ENCODE measurements around the gene SSBP4. TPM values are rescaled to one million over a fixed set of nuclear protein-coding genes. Genes with fewer than 3 reads are reported as not detected.

The SSBP4 gene
- total and polyA plus RNA-seq, 3 donors from 2014 or later: 80.5 to 118 (median 90.3) TPM

- Histone ChIP-seq H3K27ac (no peak overlapping the region), H3K36me3 (ENCODE audit: low read depth, missing control alignments) (no peaks in the 10 kb centered on the region), H3K4me3 (no peak overlapping the region), H3K4me1 (peaks cover 41% of the 10 kb centered on the region), H3K27me3 (no peaks in the 10 kb centered on the region), H3K9me3 (no peaks in the 10 kb centered on the region)
- intact Hi-C loops (cut with DNase I; ENCODE audit: low total_unique reads): no loop called here
- no peak for TF ChIP-seq CTCF (IDR thresholded peaks at IDR 0.05)
- no peak for DNase-seq
- WGBS, 2 donors: 70 to 76% methylated on average over 29 to 48 of the region's 49 CpGs
Observed at GRCh38 chr19:18435178-18435841, 16.1 kb downstream of the SSBP4 start.

GRCh38 chr19:18435842-18436670 is 16.9 kb downstream of the SSBP4 start:
- H3K27ac ChIP-seq: peak overlapping the region in 1 of 2 donors; percentile 88
- DNase-seq: no peak
- H3K36me3 ChIP-seq (ENCODE audit: low read depth, missing control alignments): no peaks in the 10 kb centered on the region
- TF ChIP-seq CTCF (IDR thresholded peaks at IDR 0.05) (no peak), POLR2A (IDR thresholded peaks at IDR 0.05) (no peak)
- no peaks in the 10 kb centered on the region for H3K9me3 ChIP-seq
- peaks cover 48% of the 10 kb centered on the region for H3K4me1 ChIP-seq
- H3K4me3 ChIP-seq: peak overlapping the region; percentile 74 to 91
- 65 to 73% methylated on average over 24 to 43 of the region's 46 CpGs for WGBS, 2 donors
- intact Hi-C loops (cut with DNase I; ENCODE audit: low total_unique reads): no loop called here
- no peaks in the 10 kb centered on the region for H3K27me3 ChIP-seq

GRCh38 chr19:18436671-18437490 is 17.7 kb downstream of the SSBP4 start:
- 20 to 62% methylated on average over 21 to 56 of the region's 67 CpGs for WGBS, 2 donors
- intact Hi-C loops (cut with DNase I; ENCODE audit: low total_unique reads): no loop called here
- Histone ChIP-seq H3K9me3 (no peaks in the 10 kb centered on the region), H3K36me3 (ENCODE audit: low read depth, missing control alignments) (no peaks in the 10 kb centered on the region), H3K27ac (peak overlapping the region; percentile 71 to 88), H3K4me1 (peaks cover 55% of the 10 kb centered on the region), H3K27me3 (no peaks in the 10 kb centered on the region), H3K4me3 (peak overlapping the region; percentile 74 to 91)
- TF ChIP-seq CTCF (IDR thresholded peaks at IDR 0.05) (no peak), POLR2A (IDR thresholded peaks at IDR 0.05) (no peak)
- DNase-seq: peak; percentile 92

- peak; percentile 82 for DNase-seq
- peak within 1 kb of the TSS; percentile 71 to 88 for H3K27ac ChIP-seq
- TF ChIP-seq POLR2A (IDR thresholded peaks at IDR 0.05) (no peak), CTCF (IDR thresholded peaks at IDR 0.05) (no peak)
- H3K27me3 ChIP-seq: no peaks in the 10 kb centered on the region
- H3K36me3 ChIP-seq (ENCODE audit: low read depth, missing control alignments): no peaks in the 10 kb centered on the region
- peak within 1 kb of the TSS; percentile 74 to 91 for H3K4me3 ChIP-seq
- intact Hi-C loops (cut with DNase I; ENCODE audit: low total_unique reads): no loop called here
- 1% methylated on average over 48 of the region's 99 CpGs; no CpG with 5 or more reads in 1 of the 2 donors for WGBS, 2 donors
- no peaks in the 10 kb centered on the region for H3K9me3 ChIP-seq
- H3K4me1 ChIP-seq: peaks cover 52% of the 10 kb centered on the region
Observed at GRCh38 chr19:18437491-18438330, 18.5 kb downstream of the SSBP4 start, which contains the start of gene ISYNA1. Gene ISYNA1 (minus strand): TSS chr19:18438133. CDS start chr19:18437979, 154 bp downstream.

Data from testis (tissue), 3 donors.